Activated CD8-positive, alpha-beta memory T cell treated with anti-CD3 and anti-CD28 coated beads for 48 hours (primary cell): Measurements from ENCODE around the gene ASTN1.

ENCODE experiments used
- DNase-seq, 3 experiments: peaks; one replicate each; pipeline ENCODE4 v3.0.0-alpha.2; 2020; ENCODE audit warnings: low read depth in 2 of 3, low spot score in 2 of 3

Gene ASTN1

DNA sequence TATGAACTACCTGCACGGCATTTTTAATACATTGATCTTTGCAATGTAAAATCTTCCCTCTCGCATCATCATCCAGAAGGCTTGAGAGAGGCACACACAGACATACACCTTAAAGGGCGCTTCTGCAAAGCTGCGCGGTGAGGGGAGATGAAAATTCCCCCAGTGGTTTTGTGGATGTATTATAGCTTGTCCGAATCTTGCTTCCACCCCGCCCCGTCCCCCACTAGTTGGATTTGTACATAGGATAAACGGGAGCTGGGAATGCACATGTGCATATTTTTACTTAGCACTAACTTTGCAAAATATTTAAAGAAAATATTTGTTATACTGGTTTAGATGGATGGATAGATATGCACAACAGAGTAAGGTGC is 542 bp upstream of the ASTN1 start:
- no peak for DNase-seq

DNA sequence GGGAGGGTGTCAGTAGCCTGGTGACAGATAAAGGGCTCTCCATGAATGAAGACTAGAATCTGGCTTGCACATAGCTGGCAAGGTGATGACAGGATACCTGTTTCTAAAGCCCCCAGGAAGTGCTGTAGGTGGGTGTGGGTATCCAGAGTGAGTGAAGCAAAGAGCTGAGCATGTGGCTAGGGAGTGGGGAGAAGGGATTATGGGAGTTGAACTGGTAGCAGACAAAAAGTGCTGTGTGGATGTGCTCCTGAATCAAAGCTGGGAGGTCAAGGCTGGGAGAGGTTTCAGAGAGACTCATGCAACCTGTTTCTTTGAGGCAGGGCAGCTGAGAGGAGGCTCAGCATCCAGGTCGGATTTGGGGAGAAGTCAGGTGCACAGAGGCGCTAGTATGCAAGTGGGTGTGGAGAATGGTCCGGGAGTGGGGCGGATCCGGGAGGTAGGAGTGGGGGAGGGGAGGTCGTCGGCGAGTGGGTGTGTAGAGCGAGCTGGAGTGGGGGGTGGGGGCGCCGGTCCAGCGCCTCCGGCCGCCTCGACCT is 600 bp downstream of the ASTN1 start:
- no peak for DNase-seq

- no peak for DNase-seq
These were observed 2.3 kb downstream of the ASTN1 start for GRCh38 chr1:177162243-177162642.

- DNase-seq: no peak
These were observed 18.0 kb downstream of the ASTN1 start for GRCh38 chr1:177146499-177146898.

GRCh38 chr1:177145106-177146070 is 19.1 kb downstream of the ASTN1 start:
- no peak for DNase-seq

DNA sequence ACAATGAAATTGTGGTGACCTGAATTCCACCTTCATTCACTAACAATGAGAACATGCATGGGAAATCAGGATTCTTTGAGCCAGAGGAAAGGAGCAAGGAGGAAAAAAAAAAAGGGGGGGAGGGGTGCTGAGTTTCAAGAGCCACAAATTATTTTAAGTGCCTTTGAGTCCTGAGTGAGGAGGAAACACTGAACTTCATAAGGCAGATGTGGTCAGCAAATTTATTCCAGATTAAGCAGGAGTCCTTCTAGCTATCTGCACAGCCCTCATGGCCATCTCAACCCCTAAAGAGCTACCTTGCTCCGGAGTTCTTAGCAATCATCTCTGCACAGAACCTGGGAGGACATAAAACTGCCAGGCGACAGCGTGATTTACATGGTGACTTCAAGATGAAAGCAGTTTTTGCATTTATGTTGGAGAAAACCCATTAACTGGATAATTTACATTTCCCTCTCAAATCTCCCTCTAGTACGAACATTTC is 21.7 kb downstream of the ASTN1 start:
- no peak for DNase-seq

DNA sequence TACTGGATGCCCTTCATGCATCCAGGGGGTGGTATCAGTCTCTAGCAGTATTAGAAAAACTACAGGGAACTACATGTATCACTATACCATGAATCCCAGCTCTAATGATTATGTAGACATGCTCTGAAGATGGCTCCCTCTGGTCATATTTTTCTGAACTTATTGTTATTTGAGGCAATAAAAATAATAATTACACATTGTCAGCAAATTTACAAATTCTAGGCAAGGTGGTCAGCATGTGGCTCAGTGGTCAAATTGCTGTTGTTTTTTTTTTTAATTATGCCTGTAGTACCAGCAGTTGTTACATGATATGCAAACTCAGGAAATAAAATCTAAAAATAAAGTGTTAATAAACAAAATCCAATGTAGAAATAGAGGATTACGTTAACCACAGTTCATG is 22.5 kb downstream of the ASTN1 start:
- no peak for DNase-seq

DNA sequence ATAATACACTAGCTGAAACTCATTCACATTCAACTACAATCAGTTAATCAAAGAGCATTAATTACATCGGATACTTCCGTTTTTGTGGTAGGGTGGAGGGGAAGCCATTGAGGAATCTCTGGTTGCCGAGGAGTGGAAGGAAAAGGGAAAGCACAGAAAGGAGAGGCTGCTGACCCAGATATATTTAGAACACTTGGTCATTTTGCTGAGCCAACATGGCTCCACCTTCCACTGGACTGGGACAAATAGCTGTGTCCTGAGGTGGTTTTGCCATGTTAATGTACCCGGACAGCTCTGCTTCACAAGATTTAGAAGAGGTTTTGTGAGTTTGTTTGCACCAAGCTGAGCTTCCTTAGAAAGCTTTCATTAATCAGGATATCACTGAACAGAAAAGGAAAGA is 26.2 kb downstream of the ASTN1 start:
- no peak for DNase-seq

GRCh38 chr1:177137814-177138213 is 26.7 kb downstream of the ASTN1 start:
- no peak for DNase-seq

DNA sequence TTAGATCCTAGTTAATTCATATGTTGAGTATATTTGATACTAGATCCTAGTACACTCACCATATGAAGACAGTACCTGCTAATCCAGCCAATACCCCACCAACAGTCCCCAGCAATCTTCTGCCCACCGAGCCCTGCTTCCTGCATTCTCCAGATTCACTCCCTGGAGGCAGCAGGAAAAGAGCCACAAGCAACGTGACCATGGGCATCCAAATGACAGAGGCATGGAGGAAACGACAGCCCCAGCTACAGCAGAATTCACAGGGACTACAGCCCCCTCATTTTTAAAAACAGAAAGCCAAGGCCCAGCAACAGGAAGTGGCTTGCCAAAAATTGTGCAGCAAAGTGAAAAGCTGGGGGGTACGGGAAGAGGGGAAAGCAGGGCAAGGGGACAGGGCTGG is 29.3 kb downstream of the ASTN1 start:
- no peak for DNase-seq

- DNase-seq: no peak
These were observed 30.5 kb downstream of the ASTN1 start for GRCh38 chr1:177133977-177134538.

GRCh38 chr1:177132141-177132540 is 32.4 kb downstream of the ASTN1 start:
- no peak for DNase-seq

DNA sequence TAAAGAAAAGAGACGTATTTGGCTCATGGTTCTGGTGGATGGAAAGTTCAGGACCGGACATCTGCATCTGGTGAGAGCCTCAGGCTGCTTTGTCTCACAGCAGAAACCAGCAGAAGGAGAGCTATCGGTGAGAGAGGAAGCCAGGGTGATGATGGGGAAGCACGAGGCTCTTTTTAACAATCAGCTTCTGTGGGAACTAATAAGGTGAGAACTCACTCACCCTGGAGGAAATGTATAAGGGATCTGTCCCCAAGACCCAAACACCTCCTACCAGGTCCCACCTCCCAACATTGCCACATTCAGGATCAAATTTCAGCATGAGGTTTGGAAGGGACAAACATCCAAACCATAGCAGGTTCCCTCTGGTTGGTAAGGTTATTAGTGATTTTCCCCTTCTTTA is 32.8 kb downstream of the ASTN1 start:
- no peak for DNase-seq

GRCh38 chr1:177130451-177130945 is 34.0 kb downstream of the ASTN1 start:
- DNase-seq: no peak

GRCh38 chr1:177128665-177129281 is 35.7 kb downstream of the ASTN1 start:
- DNase-seq: no peak

DNA sequence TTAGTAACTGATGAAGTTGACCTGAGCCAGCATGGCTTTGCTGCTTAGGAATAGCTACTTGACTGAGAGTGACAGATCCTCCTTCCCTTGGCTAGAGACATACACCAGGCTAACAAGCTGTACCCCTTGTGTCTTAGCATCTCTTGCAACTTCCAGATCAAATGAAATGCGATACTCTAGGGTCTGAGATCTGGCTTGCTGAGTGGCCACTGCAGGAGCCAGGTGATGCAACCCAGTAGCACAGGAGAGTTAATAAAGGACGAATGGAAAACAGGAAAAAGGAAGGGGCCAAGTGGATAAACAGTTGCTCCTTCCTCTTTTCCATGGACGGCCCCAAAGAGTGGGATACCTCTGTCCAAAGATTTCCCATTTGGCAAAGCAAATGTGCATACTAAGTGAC is 38.2 kb downstream of the ASTN1 start:
- DNase-seq: no peak

GRCh38 chr1:177124577-177125278 is 39.8 kb downstream of the ASTN1 start:
- DNase-seq: no peak

- no peak for DNase-seq
These were observed 41.9 kb downstream of the ASTN1 start for GRCh38 chr1:177122461-177123251.

DNA sequence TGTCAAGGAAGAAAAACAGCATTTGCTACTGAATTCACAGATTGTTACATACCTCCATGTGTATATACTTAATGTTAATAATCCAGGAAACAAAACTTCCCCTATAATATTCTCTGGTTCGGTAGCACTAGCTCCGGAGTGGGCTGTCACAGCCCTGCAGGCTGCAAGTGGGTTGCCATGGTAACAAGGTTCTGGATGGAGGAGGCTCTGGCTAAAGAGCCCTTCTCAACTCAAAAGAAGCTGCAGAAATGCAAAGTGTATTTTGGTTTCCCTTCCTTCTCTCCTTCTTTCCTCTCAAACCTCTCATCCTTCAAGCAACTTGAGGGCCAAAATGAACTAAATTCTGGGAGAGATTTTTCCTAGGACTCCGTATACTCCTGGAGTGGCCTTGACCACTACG is 45.2 kb downstream of the ASTN1 start:
- no peak for DNase-seq

- DNase-seq: no peak
These were observed 45.6 kb downstream of the ASTN1 start for GRCh38 chr1:177118901-177119300.
